ENCODE results near the gene IGSF22. TPM values are rescaled to one million over a fixed set of nuclear protein-coding genes. Genes with fewer than 3 reads are reported as not detected.

IGSF22 gene
- total RNA-seq, 1 donor from 2014 or later: 1.1 TPM

DNA sequence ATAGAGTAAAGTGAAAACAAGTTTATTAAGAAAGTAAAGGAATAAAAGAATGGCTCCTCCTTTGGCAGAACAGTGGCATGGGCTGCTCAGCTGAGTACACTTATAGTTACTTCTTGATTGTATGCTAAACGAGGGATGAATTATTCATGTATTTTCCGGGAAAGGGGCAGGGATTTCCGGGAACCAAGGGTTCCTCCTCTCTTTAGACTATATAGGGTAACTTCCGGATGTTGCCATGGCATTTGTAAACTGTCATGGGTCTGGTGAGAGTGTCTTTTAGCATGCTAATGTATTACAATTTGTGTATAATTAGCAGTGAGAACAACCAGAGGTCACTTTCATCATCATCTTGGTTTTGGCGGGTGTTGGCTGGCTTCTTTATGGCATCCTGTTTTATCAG is 68.3 kb downstream of the IGSF22 start:
- Mint-ChIP-seq H3K27ac (ENCODE audit: unreplicated experiment) (no peak overlapping the region), H3K9me3 (ENCODE audit: unreplicated experiment) (no peaks in the 10 kb centered on the region), H3K4me3 (ENCODE audit: unreplicated experiment) (no peak overlapping the region), H3K36me3 (ENCODE audit: unreplicated experiment) (no peaks in the 10 kb centered on the region), H3K4me1 (ENCODE audit: low read depth, unreplicated experiment) (no peaks in the 10 kb centered on the region), H3K27me3 (ENCODE audit: unreplicated experiment) (no peaks in the 10 kb centered on the region)
- no peak for TF ChIP-seq CTCF (IDR thresholded peaks at IDR 0.05; ENCODE audit: partially characterized antibody, unreplicated experiment)
- no peak for DNase-seq

Other genes starting within 250 kb of the IGSF22 start
- 118 TPM for gene TSG101, start 199.2 kb downstream of the IGSF22 start, total RNA-seq (ENCODE audit: unreplicated experiment)
- 9.2 TPM for gene UEVLD, start 137.5 kb downstream of the IGSF22 start, total RNA-seq (ENCODE audit: unreplicated experiment)
- gene MISFA, start 126.4 kb downstream of the IGSF22 start, total RNA-seq (ENCODE audit: unreplicated experiment): 1.7 TPM
- 10.9 TPM for gene SPTY2D1, start 91.8 kb downstream of the IGSF22 start, total RNA-seq (ENCODE audit: unreplicated experiment)
- 5.4 TPM for gene TMEM86A, start 27.4 kb downstream of the IGSF22 start, total RNA-seq (ENCODE audit: unreplicated experiment)
- 25.8 TPM for gene PTPN5, start 65.6 kb upstream of the IGSF22 start, total RNA-seq (ENCODE audit: unreplicated experiment)
- gene MRGPRX1, start 213.2 kb upstream of the IGSF22 start, total RNA-seq (ENCODE audit: unreplicated experiment): not detected

All from glutamatergic neuron (in vitro differentiated cells).